Measurements from ENCODE around the gene ATP5F1C. TPM values are rescaled to one million over a fixed set of nuclear protein-coding genes. Genes with fewer than 3 reads are reported as not detected.

The ATP5F1C gene
- total RNA-seq, 2 donors from 2014 or later, result 463 to 537 TPM

- no peak for ATAC-seq
- no peak for DNase-seq
- intact Hi-C loops (cut with DNase I, micrococcal nuclease), result no loop called here
These were observed 41.4 kb downstream of the ATP5F1C start for GRCh38 chr10:7829289-7829834.

GRCh38 chr10:7832060-7832459 is 44.1 kb downstream of the ATP5F1C start:
- no peak for DNase-seq
- no peak for ATAC-seq
- intact Hi-C loops (cut with DNase I, micrococcal nuclease), result no loop called here

- intact Hi-C loops (cut with DNase I, micrococcal nuclease), result no loop called here
- no peak for ATAC-seq
- DNase-seq, result no peak
These were observed 45.2 kb downstream of the ATP5F1C start for GRCh38 chr10:7833210-7833609.

- intact Hi-C loops (cut with DNase I, micrococcal nuclease), result no loop called here
- ATAC-seq, result no peak
- DNase-seq, result no peak
These were observed 46.3 kb downstream of the ATP5F1C start for GRCh38 chr10:7834262-7834661.

- ATAC-seq (no peak), DNase-seq (no peak)
- intact Hi-C loops (cut with DNase I, micrococcal nuclease), result no loop called here
These were observed 48.6 kb downstream of the ATP5F1C start for GRCh38 chr10:7836571-7836970.

GRCh38 chr10:7846591-7846990 is 58.6 kb downstream of the ATP5F1C start:
- intact Hi-C loops (cut with DNase I, micrococcal nuclease), result no loop called here
- DNase-seq (no peak), ATAC-seq (no peak)

- DNase-seq (no peak), ATAC-seq (no peak)
- intact Hi-C loops (cut with DNase I, micrococcal nuclease), result no loop called here
These were observed 65.4 kb downstream of the ATP5F1C start for GRCh38 chr10:7853226-7853842.

GRCh38 chr10:7853890-7854289 is 65.9 kb downstream of the ATP5F1C start:
- intact Hi-C loops (cut with DNase I, micrococcal nuclease), result no loop called here
- DNase-seq (no peak), ATAC-seq (no peak)

GRCh38 chr10:7855205-7855604 is 67.2 kb downstream of the ATP5F1C start:
- ATAC-seq (no peak), DNase-seq (no peak)
- intact Hi-C loops (cut with DNase I, micrococcal nuclease), result no loop called here

- no peak for ATAC-seq
- intact Hi-C loops (cut with DNase I, micrococcal nuclease), result no loop called here
- no peak for DNase-seq
These were observed 68.7 kb downstream of the ATP5F1C start for GRCh38 chr10:7856678-7857077.

GRCh38 chr10:7857262-7857661 is 69.3 kb downstream of the ATP5F1C start:
- DNase-seq (no peak), ATAC-seq (no peak)
- intact Hi-C loops (cut with DNase I, micrococcal nuclease), result no loop called here

Other genes starting within 250 kb of the ATP5F1C start
- 10 to 100 TPM in 1 of 2 donors, 1 to 10 TPM in 1; 2.8 to 14.2 TPM for gene ITIH5, start 121.2 kb upstream of the ATP5F1C start, total RNA-seq
- not detected for gene ITIH2, start 84.9 kb upstream of the ATP5F1C start, total RNA-seq
- 10 to 100 TPM in 1 of 2 donors, 1 to 10 TPM in 1; 9.9 to 10.6 TPM for gene KIN, start 184 bp upstream of the ATP5F1C start, total RNA-seq
- 1 to 10 TPM; 5.1 to 5.8 TPM for gene TAF3, start 30.3 kb downstream of the ATP5F1C start, total RNA-seq